K562 (cell line): ENCODE results near the gene NFS1. TPM values are rescaled to one million over a fixed set of nuclear protein-coding genes. Genes with fewer than 3 reads are reported as not detected.

Source experiments
- ATAC-seq: fragments of 200-7000 bp; cut with Tn5 transposase; 3 replicates; pipeline ENCODE4 v1.9.1; 2020; ENCODE audit warnings: moderate library complexity
- BruUV-seq: library from RNA; stranded (reverse); fragments of 400-500 nt; replicated peaks from 2 replicates; lab custom pipeline; 2021; lab: Mats Ljungman, UMichigan
- CTCF ChIA-PET: fragments of 300-600 bp; formaldehyde crosslinking; extraction: SDS; loops from one replicate; lab custom pipeline; 2021; ENCODE audit warnings: low intra/inter-chr PET ratio; lab: Yijun Ruan, JAX
- POLR2A ChIA-PET: fragments of 300-600, 350-650 bp; sonication (Branson Sonifier 250); formaldehyde crosslinking; extraction: SDS; loops from one replicate; lab custom pipeline; 2021; ENCODE audit warnings: antibody characterized with exemption, inconsistent platforms; lab: Yijun Ruan, JAX
- DNase-seq, 4 experiments: peaks; one replicate each; pipeline versions ENCODE4 v3.0.0 to v3.0.0-alpha.2; 2011 to 2018; ENCODE audit warnings: low spot score in 3 of 4, mixed read lengths in 3 of 4; ENCODE audit errors: extremely low read depth in 1 of 4
- FAIRE-seq: peaks from 2 replicates; lab custom pipeline; 2011; peaks lifted over from hg19 to GRCh38; lab: Jason Lieb, UNC
- H2AFZ ChIP-seq: 2 replicates; pipeline ENCODE4 v1.6.0; 2011; ENCODE audit warnings: low read depth, low read length, control low read depth, inconsistent platforms
- H3K27ac ChIP-seq: fragments of 200-600 bp; 3 replicates; pipeline ENCODE4 v1.8.0; 2011; ENCODE audit warnings: low read depth, mild to moderate bottlenecking, control low read depth, inconsistent platforms, low read length, moderate library complexity, mixed read lengths; ENCODE audit errors: extremely low read depth
- H3K27me3 ChIP-seq, 2 experiments: fragments of 300-600 bp in 1 of 2; 2 replicates in 1 of 2; 3 replicates in 1 of 2; pipeline versions ENCODE4 v1.6.0 to v1.8.0; 2011; ENCODE audit warnings: inconsistent platforms in 2 of 2, low read length in 2 of 2, mild to moderate bottlenecking in 1 of 2, mixed read lengths in 1 of 2, moderate library complexity in 1 of 2; ENCODE audit not compliant: control insufficient read depth in 2 of 2, insufficient read depth in 2 of 2
- H3K36me3 ChIP-seq: fragments of 300-600 bp; 3 replicates; pipeline ENCODE4 v1.8.0; 2011; ENCODE audit warnings: mild to moderate bottlenecking, low read length, inconsistent platforms; ENCODE audit not compliant: control insufficient read depth, insufficient read depth
- H3K4me1 ChIP-seq, 2 experiments: fragments of 200-600 bp in 1 of 2; replicated peaks in 1 of 2; 2 replicates in 1 of 2; 3 replicates in 1 of 2; pipeline versions ENCODE4 v1.5.1 to v1.8.0; 2011; ENCODE audit warnings: inconsistent platforms in 2 of 2, low read length in 2 of 2, mild to moderate bottlenecking in 1 of 2, mixed read lengths in 1 of 2, moderate library complexity in 1 of 2; ENCODE audit not compliant: control insufficient read depth in 2 of 2, insufficient read depth in 2 of 2
- H3K4me2 ChIP-seq: 2 replicates; pipeline ENCODE4 v1.6.1; 2011; ENCODE audit warnings: low read length, control low read depth, inconsistent platforms, mixed read lengths; ENCODE audit not compliant: insufficient read depth
- H3K4me3 ChIP-seq: fragments of 200-600 bp; sonication (generic), shearing (Covaris generic); 2 replicates; pipeline ENCODE4 v1.5.1; 2016; ENCODE audit warnings: control low read depth, inconsistent platforms
- H3K79me2 ChIP-seq: fragments of 200-600 bp; 3 replicates; pipeline ENCODE4 v1.8.0; 2011; ENCODE audit warnings: low read length, inconsistent platforms; ENCODE audit not compliant: control insufficient read depth, insufficient read depth
- H3K9ac ChIP-seq, 2 experiments: 2 replicates each; pipeline versions ENCODE4 v1.6.0 to v1.6.1; 2011; ENCODE audit warnings: low read depth in 2 of 2, low read length in 2 of 2, control low read depth in 1 of 2, inconsistent platforms in 1 of 2, mild to moderate bottlenecking in 1 of 2, mixed read lengths in 1 of 2; ENCODE audit not compliant: insufficient read depth in 1 of 2
- H3K9me1 ChIP-seq: one replicate; pipeline ENCODE4 v1.6.0; 2011; ENCODE audit warnings: inconsistent platforms, mild to moderate bottlenecking, low read length, moderate library complexity; ENCODE audit not compliant: control insufficient read depth, insufficient read depth
- H3K9me3 ChIP-seq: replicated peaks from 2 replicates; pipeline ENCODE4 v1.5.1; 2011; ENCODE audit warnings: low read depth, low read length, inconsistent platforms; ENCODE audit not compliant: control insufficient read depth, insufficient read depth
- H4K20me1 ChIP-seq: replicated peaks from 2 replicates; pipeline ENCODE4 v1.6.1; 2011; ENCODE audit warnings: low read length, inconsistent platforms, mixed read lengths; ENCODE audit not compliant: control insufficient read depth, insufficient read depth
- CBFB ChIP-seq: sonication (generic); formaldehyde crosslinking; IDR thresholded peaks from 2 replicates; pipeline ENCODE4 v1.4.0; 2020; ENCODE audit warnings: mild to moderate bottlenecking, missing genetic modification reagents
- HLTF ChIP-seq: fragments of 450-650 bp; IDR thresholded peaks from 2 replicates; pipeline ENCODE4 v1.6.1; 2016
- NFE2 ChIP-seq: IDR thresholded peaks from 2 replicates; pipeline ENCODE4 v1.6.1; 2014; ENCODE audit warnings: antibody characterized with exemption, low read depth
- SAP30 ChIP-seq: fragments of 200-600 bp; sonication (generic); IDR thresholded peaks from 2 replicates; pipeline ENCODE4 v1.6.1; 2012; ENCODE audit warnings: borderline replicate concordance, low read depth, mild to moderate bottlenecking, moderate library complexity, low read length, control low read depth, inconsistent platforms; ENCODE audit not compliant: insufficient read depth, poor library complexity, severe bottlenecking
- SNRNP70 ChIP-seq: fragments of 200-400 bp; formaldehyde crosslinking; optimal IDR thresholded peaks from 2 replicates; pipeline ENCODE3; 2017; ENCODE audit warnings: low read depth, low read length
- TEAD4 ChIP-seq, 2 experiments: sonication (generic) in 1 of 2; formaldehyde crosslinking in 1 of 2; IDR thresholded peaks; 2 replicates each; pipeline versions ENCODE4 v1.6.1 to v1.8.0; 2012 to 2022; ENCODE audit warnings: borderline replicate concordance in 1 of 2, inconsistent platforms in 1 of 2, low read length in 1 of 2, mild to moderate bottlenecking in 1 of 2, missing genetic modification reagents in 1 of 2
- WGBS: fragments of 100-300 bp; shearing (Covaris generic); methylation state at CpG from one replicate; pipeline ENCODE4 v1.1.6; 2016; ENCODE audit warnings: low coverage, mixed read lengths; ENCODE audit not compliant: insufficient coverage; ENCODE audit errors: missing lambda C conversion rate; 5-methylcytosine and 5-hydroxymethylcytosine counted together
- in situ Hi-C: fragments of 300-500 bp; cut with MboI; formaldehyde crosslinking; loops from 4 replicates; pipeline ENCODE4 v1.15.0; 2018; ENCODE audit warnings: inconsistent platforms, mixed read lengths
- intact Hi-C: fragments of 100-400 bp; cut with micrococcal nuclease; formaldehyde crosslinking; loops from 2 replicates; pipeline ENCODE4 v1.14.2; 2022
- polyA plus RNA-seq, 8 experiments: library from polyadenylated mRNA; depleted of rRNA in 4 of 8; stranded (reverse) in 5 of 8; unstranded in 3 of 8; fragments of >200 nt; fragmentation: Nextera tagmentation in 2 of 8; fragmentation: Illumina TruSeq in 1 of 8; extraction: Ambion mirVana in 2 of 8; extraction: Trizol in 1 of 8; gene quantifications; 2 replicates each; pipeline versions ENCODE4 v1.2.1 to v1.2.3, GENCODE V29; 2011 to 2014; ENCODE audit warnings: inconsistent platforms in 1 of 8, missing spikeins in 1 of 8
- total RNA-seq, 7 experiments: library from RNA; depleted of rRNA in 6 of 7; stranded (reverse); fragments of >200 nt in 6 of 7; fragmentation: Illumina TruSeq in 2 of 7; extraction: Trizol in 2 of 7; gene quantifications; 2 replicates each; pipeline versions ENCODE4 v1.2.1 to v1.2.3, GENCODE V29; 2011 to 2021; ENCODE audit warnings: low replicate concordance in 1 of 7
- TF ChIP-seq, protein P1 (sequence below): fragments of 450-650 bp; IDR thresholded peaks from 2 replicates; pipeline ENCODE4 v1.6.1; 2018; ENCODE audit warnings: mild to moderate bottlenecking, low read depth; ENCODE audit not compliant: partially characterized antibody
- TF ChIP-seq, protein P2 (sequence below), 2 experiments: fragments of 250-450 bp in 1 of 2; fragments of 450-650 bp in 1 of 2; sonication (Bioruptor Pico) in 1 of 2; IDR thresholded peaks; 2 replicates each; pipeline versions ENCODE4 v1.6.1 to v1.8.0; 2016 to 2021; ENCODE audit warnings: mild to moderate bottlenecking in 2 of 2, moderate library complexity in 2 of 2, missing compliant biosample characterization in 1 of 2, missing genetic modification characterization in 1 of 2
- TF ChIP-seq, protein P3 (sequence below): sonication (generic); formaldehyde crosslinking; IDR thresholded peaks from 2 replicates; pipeline ENCODE4 v1.9.0; 2022; ENCODE audit warnings: mild to moderate bottlenecking, missing genetic modification reagents
- TF ChIP-seq, protein P4 (sequence below), 2 experiments: IDR thresholded peaks in 1 of 2; conservative IDR thresholded peaks in 1 of 2; 2 replicates each; pipeline ENCODE4 v1.6.1; 2016; ENCODE audit warnings: low read depth in 2 of 2, mild to moderate bottlenecking in 1 of 2, missing compliant biosample characterization in 1 of 2, missing genetic modification characterization in 1 of 2, moderate library complexity in 1 of 2

The NFS1 gene
- total and polyA plus RNA-seq, 9 of the 15 experiments (the other 6 are each of a cell fraction or from before 2014, with no cell fraction given), result 11.5 to 84.8 (median 47.1) TPM

DNA sequence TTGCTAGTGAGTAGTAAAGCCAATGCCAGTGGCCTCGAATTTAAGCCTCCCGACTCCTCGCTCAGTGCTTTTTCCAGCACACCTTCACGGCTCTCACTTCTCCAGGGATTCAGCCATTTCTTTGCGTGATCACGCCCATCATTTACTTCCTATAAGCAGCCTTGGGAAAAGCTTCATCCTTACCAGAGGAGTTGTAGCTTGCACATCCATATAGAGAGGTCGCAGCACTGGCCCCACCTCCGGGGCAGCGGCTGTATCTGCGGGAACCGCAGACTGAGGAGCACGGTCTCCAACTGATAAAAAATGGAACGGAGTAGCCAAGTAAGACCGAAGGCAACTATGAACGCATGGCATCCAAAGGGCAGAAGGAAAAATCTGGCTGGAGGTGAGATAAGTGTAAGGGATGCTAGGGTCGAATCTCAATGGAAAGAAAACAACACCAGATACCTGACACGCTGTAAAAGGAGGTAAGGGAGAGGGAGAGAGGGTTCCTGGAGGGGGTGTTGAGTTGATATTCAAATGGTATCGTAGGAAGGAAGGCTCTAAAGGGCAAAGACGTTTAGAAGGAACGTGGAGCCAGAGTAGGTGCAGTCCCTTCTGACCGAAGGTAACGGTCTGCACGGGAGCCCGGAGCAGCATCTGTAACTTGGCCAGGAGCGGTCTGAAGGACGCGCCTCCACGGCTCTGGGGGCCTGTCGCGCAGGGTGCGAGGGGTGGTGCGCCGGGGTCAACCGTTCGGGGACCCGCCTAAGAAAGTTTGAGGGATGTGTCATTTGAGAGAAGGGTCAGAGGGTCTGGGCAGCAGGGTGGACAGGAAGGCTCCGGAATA, 640 bp downstream of the NFS1 start (continued):
- TF ChIP-seq SAP30, result peak; percentile 31

DNA sequence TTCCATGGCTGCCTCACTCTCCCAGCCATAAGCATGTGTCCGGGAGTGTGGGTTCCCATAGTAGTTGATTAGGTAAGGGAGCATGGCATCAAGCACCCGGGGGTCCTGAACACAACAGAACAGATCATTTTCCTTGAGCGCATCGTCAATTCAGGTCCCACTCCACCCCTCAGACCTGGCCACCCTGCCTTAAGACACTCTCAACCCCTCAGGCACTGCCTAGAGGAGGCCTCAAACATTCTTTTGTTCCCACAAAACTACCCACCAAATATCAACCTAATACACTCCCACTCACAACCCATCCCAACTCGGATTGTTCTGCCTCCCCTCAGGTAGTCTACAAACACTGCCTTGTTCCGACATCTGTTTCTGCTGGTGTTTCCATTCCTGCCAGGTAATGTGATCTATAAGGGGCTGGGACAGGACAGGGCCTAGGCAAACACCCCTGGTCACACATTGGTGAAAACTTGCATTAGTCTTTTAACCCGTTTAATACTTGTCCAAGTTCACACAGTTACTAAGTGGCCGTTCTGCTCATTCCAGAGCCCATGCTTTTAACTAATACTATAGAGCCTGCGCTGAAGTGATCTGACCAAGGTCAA, 1.4 kb downstream of the NFS1 start:
- no peaks in the 10 kb centered on the region for H3K9me3 ChIP-seq
- in situ Hi-C loops, result no loop called here
- WGBS, result 49% methylated on average over 9 of the region's 9 CpGs
- no TSS peak for BruUV-seq
- peaks cover 56% of the 10 kb centered on the region; the same call in 2 of the 3 replicates for H3K36me3 ChIP-seq
- peaks cover 10 to 14% of the 10 kb centered on the region in 2 experiments; a peak in 4 of 5 replicates for H3K4me1 ChIP-seq
- POLR2A ChIA-PET, result interaction anchor here (0.6 to 1.4 kb wide), 2 partner anchors 81 to 465 kb away, joined by 3 to 6 read pairs; no protein-coding TSS in a partner anchor
- no peaks in the 10 kb centered on the region for H3K9me1 ChIP-seq
- CTCF ChIA-PET, result no interaction called here
- peak overlapping the region; percentile 96 for H3K4me3 ChIP-seq
- FAIRE-seq (no peak), DNase-seq (no peak), ATAC-seq (no peak)
- peak overlapping the region; percentile 98 for H3K4me2 ChIP-seq
- intact Hi-C loops, result loop anchor here (2.0 kb wide), 1 partner anchor 81 kb away; no protein-coding TSS in a partner anchor
- H3K27ac ChIP-seq, result peak overlapping the region; percentile 92; the same call in 2 of the 3 replicates
- no peaks in the 10 kb centered on the region; the same call in 1 of the 2 replicates for H4K20me1 ChIP-seq
- no peaks in the 10 kb centered on the region for H3K27me3 ChIP-seq
- peak overlapping the region; percentile 97; a peak in 3 of 4 replicates for H3K9ac ChIP-seq
- 0 out of 2 replicates have a peak overlapping the region, but pooled peaks have one; percentile 19 for H2AFZ ChIP-seq
- H3K79me2 ChIP-seq, result peaks cover 41% of the 10 kb centered on the region
- TF ChIP-seq CBFB (CRISPR knock-in tag) (no peak), TEAD4 (IDR thresholded peaks at IDR 0.05; ENCODE audit: low read length) (no peak), TEAD4 (CRISPR knock-in tag; IDR thresholded peaks at IDR 0.05; ENCODE audit: borderline replicate concordance) (no peak), HLTF (no peak), SNRNP70 (no peak), NFE2 (no peak)
- TF ChIP-seq, protein P1, sequence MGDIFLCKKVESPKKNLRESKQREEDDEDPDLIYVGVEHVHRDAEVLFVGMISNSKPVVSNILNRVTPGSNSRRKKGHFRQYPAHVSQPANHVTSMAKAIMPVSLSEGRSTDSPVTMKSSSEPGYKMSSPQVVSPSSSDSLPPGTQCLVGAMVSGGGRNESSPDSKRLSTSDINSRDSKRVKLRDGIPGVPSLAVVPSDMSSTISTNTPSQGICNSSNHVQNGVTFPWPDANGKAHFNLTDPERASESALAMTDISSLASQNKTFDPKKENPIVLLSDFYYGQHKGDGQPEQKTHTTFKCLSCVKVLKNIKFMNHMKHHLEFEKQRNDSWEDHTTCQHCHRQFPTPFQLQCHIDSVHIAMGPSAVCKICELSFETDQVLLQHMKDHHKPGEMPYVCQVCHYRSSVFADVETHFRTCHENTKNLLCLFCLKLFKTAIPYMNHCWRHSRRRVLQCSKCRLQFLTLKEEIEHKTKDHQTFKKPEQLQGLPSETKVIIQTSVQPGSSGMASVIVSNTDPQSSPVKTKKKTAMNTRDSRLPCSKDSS, result no peak
- TF ChIP-seq, protein P2, sequence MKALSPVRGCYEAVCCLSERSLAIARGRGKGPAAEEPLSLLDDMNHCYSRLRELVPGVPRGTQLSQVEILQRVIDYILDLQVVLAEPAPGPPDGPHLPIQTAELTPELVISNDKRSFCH (CRISPR knock-in tag; IDR thresholded peaks at IDR 0.05), result no peak
- TF ChIP-seq, protein P2 (tag; IDR thresholded peaks at IDR 0.05), result no peak
- TF ChIP-seq, protein P3, sequence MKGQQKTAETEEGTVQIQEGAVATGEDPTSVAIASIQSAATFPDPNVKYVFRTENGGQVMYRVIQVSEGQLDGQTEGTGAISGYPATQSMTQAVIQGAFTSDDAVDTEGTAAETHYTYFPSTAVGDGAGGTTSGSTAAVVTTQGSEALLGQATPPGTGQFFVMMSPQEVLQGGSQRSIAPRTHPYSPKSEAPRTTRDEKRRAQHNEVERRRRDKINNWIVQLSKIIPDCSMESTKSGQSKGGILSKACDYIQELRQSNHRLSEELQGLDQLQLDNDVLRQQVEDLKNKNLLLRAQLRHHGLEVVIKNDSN (CRISPR knock-in tag), result no peak
- TF ChIP-seq, protein P4, sequence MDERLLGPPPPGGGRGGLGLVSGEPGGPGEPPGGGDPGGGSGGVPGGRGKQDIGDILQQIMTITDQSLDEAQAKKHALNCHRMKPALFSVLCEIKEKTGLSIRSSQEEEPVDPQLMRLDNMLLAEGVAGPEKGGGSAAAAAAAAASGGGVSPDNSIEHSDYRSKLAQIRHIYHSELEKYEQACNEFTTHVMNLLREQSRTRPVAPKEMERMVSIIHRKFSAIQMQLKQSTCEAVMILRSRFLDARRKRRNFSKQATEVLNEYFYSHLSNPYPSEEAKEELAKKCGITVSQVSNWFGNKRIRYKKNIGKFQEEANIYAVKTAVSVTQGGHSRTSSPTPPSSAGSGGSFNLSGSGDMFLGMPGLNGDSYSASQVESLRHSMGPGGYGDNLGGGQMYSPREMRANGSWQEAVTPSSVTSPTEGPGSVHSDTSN (CRISPR knock-in tag; IDR thresholded peaks at IDR 0.05; ENCODE audit: low read depth), result no peak
- TF ChIP-seq, protein P4 (tag; conservative IDR thresholded peaks at IDR 0.05; ENCODE audit: low read depth), result no peak
